Loucy (cell line): Measurements from ENCODE around the gene UTY.

Source experiments
- EZH2phosphoT487 ChIP-seq: fragments of 200-600 bp; IDR thresholded peaks from 2 replicates; pipeline ENCODE4 v1.6.1; 2018; ENCODE audit warnings: antibody characterized with exemption, mild to moderate bottlenecking, moderate library complexity, borderline replicate concordance
- TF ChIP-seq, protein P1 (sequence below): fragments of 200-600 bp; sonication (generic); conservative IDR thresholded peaks from 2 replicates; pipeline ENCODE4 v1.5.1; 2014; ENCODE audit warnings: mild to moderate bottlenecking, antibody characterized with exemption, low read length

DNA sequence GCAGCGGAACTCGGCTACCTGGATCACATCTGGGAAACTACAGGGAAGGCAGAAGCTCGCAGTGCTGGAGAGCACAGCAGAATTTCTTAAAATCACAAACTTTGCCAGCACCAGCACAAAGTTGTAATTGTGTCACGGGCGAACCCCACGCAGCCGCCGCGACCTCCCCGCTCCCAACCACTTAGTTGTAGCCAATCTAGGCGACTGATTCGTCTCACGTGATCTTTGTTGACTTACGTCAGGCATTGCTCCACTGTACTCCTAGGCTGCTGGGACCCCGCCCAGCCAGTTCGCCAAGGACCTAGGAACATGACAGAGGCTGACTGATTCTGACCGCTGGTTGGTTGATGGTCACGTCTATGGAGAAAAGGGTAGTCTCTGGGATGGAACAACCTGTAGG lies at the start of gene UTY:
- TF ChIP-seq, protein P1, sequence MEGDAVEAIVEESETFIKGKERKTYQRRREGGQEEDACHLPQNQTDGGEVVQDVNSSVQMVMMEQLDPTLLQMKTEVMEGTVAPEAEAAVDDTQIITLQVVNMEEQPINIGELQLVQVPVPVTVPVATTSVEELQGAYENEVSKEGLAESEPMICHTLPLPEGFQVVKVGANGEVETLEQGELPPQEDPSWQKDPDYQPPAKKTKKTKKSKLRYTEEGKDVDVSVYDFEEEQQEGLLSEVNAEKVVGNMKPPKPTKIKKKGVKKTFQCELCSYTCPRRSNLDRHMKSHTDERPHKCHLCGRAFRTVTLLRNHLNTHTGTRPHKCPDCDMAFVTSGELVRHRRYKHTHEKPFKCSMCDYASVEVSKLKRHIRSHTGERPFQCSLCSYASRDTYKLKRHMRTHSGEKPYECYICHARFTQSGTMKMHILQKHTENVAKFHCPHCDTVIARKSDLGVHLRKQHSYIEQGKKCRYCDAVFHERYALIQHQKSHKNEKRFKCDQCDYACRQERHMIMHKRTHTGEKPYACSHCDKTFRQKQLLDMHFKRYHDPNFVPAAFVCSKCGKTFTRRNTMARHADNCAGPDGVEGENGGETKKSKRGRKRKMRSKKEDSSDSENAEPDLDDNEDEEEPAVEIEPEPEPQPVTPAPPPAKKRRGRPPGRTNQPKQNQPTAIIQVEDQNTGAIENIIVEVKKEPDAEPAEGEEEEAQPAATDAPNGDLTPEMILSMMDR: no peak
- TF ChIP-seq EZH2phosphoT487: no peak
